ENCODE results near the gene SLC43A2.
A peak's percentile ranks its signal among the peaks of the same experiment; 100 is the strongest.
"Not testable (repeated sequence)": the region's sequence is repeated elsewhere in the genome, so short reads cannot be mapped to it uniquely, and the experiment has no call there.

Gene SLC43A2

DNA sequence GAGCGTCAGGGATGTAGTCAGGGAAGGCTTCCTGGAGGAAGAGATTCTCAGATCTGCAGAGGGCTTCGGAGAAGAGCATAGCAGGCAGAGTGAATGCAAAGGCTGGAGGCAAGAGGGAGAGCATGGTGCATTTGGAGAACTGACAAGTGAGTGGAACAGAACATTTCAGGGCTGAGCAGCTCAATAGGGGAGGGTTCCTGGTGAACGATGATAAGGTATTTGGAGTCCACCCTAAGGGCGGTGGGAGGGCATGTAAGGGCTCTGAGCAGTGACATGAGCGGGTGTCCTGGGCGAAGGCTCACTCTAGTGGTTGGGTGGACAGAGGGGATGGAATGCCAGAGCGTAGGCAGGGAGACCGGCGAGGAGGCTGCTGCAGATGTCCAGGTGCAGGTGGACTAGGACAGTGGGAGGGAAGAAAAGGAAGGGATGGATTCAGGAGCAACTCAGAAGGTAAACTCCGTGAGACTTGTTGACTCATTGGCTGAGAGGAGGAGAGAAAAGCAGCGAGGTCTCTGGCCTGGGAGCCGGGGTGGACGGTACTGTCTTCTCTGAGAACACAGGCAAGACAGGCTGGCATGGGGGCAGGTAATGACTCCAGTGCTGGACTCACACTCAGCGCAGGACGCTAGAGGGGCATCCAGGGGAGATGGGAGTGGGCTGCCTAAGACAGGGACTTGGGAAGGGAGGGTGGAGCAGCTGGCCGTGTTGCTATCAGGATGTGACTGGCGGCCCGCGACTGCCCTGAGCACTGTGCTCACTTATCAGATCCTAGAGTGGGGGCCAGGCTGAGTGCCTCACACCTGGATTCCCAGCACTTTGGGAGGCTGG, 64.6 kb downstream of the SLC43A2 start:
- DNase-seq, result no peak

GRCh38 chr17:1563471-1563785, 65.2 kb downstream of the SLC43A2 start:
- DNase-seq, result not testable (repeated sequence)

DNA sequence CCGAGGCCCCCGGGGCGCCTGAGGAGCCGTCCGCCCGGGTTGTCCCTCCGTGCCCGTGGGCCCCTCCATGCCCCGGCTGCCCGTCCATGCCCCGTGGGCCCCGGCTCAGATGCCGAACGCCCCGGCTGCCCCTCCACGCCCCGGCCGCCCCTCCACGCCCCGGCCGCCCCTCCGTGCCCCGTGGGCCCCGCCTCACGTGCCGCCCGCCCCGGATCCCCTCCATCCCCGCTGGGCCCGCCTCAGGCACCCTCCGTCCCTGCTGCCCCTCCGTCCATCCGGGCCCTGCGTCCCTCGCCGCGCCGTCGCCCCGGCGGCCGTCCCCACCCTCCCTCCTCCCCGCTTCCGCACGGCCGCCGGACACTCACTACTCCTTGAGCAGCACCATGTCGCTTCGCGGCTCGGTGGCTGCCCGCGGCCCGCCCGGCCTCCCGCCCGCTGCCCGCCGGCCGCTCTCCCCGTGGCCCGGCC, 66.4 kb downstream of the SLC43A2 start:
- DNase-seq, result peak in 12 of 51 donors; percentile 45 to 76 (median 58)

DNA sequence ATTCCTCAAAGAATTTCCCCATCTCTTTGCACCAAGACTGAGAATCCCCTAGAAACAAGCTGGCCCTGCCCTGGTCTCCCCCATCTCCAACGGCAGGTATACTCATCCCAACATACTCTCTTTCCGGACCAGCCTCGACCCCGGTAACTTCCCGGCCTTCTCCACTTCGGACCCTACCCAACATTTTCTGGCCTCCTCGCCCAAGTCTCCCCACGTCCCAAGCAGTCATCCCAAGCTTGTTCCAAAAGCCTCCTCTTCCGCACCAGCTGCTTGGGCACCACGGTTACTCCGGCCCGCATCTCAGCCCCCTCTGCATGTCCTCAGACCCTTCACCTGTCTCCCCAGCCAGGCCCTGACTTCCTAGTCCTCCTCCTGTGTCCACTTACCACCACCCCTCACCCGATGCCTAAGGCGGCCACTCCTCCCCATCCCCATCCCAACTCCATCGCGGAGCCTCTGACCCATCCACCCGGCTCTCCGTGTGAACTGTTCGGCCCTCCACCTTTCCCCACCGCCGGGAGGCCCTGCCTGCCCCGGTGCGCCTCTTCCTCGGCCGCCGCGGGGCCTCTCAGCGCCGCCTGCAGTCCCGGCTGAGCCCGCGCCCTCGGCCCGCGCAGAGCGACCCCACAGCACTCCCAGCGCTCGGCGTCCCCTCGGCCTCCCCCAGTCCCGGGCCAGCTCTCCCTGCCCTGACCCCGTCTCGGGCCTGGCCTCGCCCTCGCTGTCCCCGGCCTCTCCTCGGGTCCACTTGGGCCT, 67.0 kb downstream of the SLC43A2 start:
- DNase-seq, result peak in 3 of 51 donors; percentile 9 to 31 (median 14)

GRCh38 chr17:1560858-1561355, 67.7 kb downstream of the SLC43A2 start:
- DNase-seq, result no peak

DNA sequence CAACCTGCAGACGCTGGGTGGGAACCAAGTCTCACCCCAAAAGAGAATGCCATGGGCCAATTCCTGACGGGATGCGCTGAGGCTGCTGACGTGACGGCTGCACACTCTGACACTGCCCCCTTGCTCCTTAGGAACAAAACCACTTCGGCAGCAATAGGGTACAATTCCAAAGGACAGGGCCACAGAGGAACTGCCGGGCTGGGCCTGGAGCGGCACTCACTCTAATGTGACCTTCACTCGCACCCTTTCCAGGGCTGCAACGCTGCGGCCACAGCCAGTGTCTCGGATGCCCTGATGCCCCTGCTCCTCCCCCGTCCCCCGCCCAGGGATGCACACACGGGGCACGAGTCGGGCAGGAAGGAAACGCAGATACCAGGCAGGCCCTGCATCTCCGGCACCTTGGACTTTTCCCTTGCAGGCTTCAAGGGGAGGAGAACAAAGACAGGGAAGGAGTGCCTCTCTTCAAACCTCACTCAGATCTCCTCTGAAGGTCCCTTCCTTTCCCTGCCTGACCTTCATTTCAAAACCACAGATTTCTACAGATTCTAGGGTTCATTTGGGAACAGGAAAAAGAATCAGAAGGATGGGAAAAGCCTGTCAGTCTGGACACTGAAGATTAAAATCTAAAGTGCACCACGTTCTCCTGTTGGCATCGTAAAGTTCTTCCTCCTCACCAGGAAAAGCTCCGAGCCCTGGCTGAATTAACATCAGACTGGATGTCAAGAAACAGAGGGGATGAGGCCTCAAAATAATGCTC, 68.4 kb downstream of the SLC43A2 start:
- DNase-seq, result no peak

DNA sequence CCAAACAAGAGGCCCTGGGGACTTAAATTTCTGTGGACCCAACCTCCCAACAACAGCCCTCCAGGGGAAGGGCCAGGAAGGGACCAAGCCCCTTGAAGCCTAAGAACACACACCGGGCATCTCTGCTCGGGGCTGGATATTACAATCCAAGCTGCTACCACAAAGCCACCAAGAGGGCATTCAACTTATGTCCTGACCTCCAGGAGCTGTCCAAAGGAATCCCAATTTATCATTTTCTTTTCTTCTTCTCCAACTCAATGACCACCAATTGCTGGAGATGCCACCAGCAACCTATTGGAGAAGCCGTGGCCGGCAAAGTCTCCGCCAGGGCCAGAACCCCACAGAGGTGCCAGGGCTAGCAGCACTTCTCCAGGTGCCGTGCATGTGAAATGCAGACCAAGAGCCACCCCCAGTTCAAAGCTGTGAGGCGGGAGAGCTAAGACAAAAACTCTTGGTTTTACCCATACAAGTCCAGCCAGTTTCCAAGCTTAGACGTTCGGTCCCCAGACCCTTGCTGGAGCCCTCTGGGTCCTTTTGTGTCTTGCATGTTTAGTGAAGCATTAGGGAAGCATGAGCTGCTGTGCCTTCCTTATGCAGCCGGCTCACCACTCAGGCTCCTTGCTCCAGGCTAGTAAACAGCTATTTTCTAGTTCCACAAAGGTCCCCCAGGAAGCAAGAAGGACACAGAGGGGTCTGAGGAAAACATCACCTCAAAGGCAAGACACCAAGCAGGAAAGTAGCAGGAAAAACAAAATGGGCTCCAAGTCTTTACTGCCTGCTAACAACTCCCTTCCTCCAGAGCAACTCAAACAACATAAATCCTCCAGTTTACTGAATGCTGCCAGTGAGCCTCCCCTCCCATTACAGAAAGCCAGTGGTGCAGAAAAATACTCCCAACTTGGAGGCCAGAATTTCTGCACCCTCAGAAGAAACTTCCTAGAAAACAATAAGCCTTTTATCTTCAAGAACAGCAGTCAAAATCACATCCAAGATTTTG, 69.3 kb downstream of the SLC43A2 start:
- DNase-seq, result no peak

- no peak for DNase-seq
Observed at GRCh38 chr17:1558401-1558800, 70.2 kb downstream of the SLC43A2 start.

DNA sequence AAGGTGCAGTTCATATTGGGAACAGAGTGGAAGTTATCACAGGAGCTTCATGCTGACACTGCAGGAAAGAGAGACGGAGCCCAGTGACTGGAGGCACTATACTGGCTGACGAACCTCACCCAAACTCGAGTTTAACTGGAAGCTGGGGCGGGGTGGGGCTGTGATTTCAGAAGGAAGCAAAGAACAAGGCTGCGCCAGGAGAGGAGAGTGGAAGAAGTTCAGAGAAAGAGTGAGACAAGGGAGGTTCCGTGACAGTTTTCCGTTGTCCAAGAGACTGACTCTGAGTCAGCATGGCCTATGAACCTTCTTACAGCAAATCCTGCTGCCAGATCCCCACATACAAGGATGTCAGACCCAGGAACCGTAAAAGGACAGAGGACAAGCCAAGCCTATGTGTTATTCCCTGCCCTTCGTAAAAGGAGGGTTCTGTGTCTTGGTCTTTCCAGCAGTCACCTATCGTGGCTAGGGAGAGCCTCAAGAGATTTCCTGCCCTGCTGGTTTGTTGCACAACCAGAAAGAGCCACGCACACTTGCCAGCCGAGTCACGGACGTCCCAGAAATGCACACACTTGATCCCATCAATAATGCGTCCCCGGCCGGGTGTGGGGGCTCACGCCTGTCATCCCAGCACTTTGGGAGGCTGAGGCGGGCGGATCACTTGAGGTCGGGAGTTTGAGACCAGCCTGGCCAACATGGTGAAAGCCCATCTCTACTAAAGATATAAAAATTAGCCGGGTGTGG, 71.1 kb downstream of the SLC43A2 start:
- DNase-seq, result no peak

GRCh38 chr17:1555651-1556471, 72.8 kb downstream of the SLC43A2 start:
- DNase-seq, result peak in 8 of 51 donors; percentile 5 to 28 (median 14)

GRCh38 chr17:1554751-1555540, 73.7 kb downstream of the SLC43A2 start:
- no peak for DNase-seq

- no peak for DNase-seq
Observed at GRCh38 chr17:1553354-1554266, 75.0 kb downstream of the SLC43A2 start.

DNA sequence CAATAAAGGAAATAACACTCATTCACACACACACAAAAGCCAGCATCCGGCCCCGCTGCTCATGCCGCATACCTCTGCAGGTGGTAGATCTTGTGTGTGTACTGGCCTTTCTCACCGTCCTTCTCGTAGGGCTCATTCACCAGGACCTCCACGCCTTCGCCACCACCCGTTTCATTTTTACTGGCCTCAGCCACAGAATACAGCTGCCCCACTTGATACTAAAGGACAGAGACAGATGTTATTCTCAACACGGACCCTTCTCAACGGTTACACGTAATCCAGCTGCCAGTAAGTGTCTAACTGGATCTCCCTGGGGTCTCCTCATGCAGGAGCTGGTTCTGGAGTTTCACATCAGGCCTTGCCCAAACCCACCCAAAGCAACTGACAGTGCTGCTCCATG, 75.7 kb downstream of the SLC43A2 start:
- DNase-seq, result no peak

DNA sequence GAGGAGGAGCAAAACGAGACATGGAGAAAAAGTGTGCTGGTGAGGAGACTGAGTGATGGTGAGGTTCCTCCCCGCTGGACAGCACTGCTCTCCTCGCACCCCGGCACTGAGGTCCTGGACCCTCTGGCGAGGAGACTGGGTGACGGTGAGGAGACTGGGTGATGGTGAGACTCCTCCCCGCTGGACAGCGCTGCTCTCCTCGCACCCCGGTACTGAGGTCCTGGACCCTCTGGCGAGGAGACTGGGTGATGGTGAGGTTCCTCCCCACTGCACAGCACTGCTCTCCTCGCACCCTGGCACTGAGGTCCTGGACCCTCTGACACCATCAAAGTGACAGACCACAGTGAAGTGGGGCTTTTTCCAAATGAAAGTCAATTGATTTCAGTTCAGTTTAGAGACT, 76.9 kb downstream of the SLC43A2 start:
- DNase-seq, result no peak

DNA sequence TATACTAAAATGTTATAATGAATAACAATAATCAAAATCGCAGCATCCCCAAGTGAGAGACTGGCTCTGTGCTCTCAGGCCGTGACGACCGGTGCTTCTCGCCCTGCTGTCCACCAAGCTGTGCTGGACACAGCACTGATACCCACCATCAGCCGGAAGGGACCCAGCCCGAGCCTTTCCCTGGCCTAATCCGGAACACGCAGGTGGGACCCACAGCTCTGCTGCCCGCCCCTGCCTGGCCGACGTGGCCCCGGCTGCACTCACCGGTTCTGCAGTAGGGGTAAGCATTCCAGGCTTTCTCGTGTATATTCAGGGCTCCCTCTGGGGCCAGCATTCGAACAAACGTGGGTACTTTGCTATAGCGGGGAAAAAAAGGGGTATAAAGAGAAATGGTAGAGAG, 80.6 kb downstream of the SLC43A2 start:
- DNase-seq, result no peak

DNA sequence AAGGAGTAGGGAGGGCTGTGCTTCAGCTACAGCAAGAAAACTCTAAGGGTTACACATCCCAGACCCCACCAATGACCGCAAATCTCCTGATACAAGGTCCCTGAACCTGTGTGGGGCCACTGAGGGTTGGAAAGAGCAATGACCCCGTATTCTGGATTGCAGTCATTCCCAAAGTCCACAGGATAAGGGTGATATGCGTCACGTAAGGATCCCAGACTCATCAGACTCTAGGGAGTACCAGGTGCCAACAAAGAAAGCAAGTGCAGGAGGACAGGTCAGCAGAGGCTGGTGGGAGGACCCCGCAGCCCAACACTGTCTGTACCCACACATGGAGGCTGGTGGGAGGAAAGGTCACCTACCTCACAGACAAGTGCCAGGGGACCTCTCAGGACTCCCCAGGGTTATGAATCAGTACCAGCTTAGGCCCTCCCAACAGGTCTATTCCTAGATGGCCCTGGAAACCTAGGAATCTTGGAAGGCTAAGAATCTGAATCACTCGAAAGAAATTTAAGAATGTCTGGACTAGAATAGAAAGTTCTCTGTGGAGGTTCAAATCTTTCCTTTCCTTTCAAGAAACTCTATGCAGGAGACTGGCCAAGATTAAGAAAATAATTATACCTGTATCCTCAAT, 82.2 kb downstream of the SLC43A2 start:
- DNase-seq, result no peak

Measured in hypothalamus (tissue), 51 donors.